LNCAP (cell line): ENCODE results near the gene ZNF460.

Experiments
- CTCF ChIP-seq: fragments of 450-650 bp; IDR thresholded peaks from 2 replicates; pipeline ENCODE4 v1.5.1; 2017; ENCODE audit warnings: mild to moderate bottlenecking

The ZNF460 gene

GRCh38 chr19:57269515-57270250, 10.6 kb upstream of the ZNF460 start:
- TF ChIP-seq CTCF = no peak

- no peak for TF ChIP-seq CTCF
Observed at GRCh38 chr19:57271280-57271679, 9.0 kb upstream of the ZNF460 start.

- no peak for TF ChIP-seq CTCF
Observed at GRCh38 chr19:57273014-57273413, 7.3 kb upstream of the ZNF460 start.

- TF ChIP-seq CTCF = no peak
Observed at GRCh38 chr19:57276430-57276829, 3.9 kb upstream of the ZNF460 start.

- no peak; the same call in 1 of the 2 replicates for TF ChIP-seq CTCF
Observed at GRCh38 chr19:57279418-57280164, 694 bp upstream of the ZNF460 start.

- no peak for TF ChIP-seq CTCF
Observed at GRCh38 chr19:57280962-57281400, 696 bp downstream of the ZNF460 start.

- no peak for TF ChIP-seq CTCF
Observed at GRCh38 chr19:57282011-57282643, 1.8 kb downstream of the ZNF460 start.
